Esophagus squamous epithelium (tissue), 5 donors: Measurements from ENCODE around the gene POLR2H. TPM values are rescaled to one million over a fixed set of nuclear protein-coding genes. Genes with fewer than 3 reads are reported as not detected.

Experiments
- DNase-seq: peaks from one replicate; lab custom pipeline; 2025; lab: John Stamatoyannopoulos, UW
- H3K27ac ChIP-seq, 4 donors: fragments of 200-600 bp; sonication (generic); one replicate each; pipeline ENCODE4 v1.5.1; 2016 to 2019; ENCODE audit warnings: mild to moderate bottlenecking in 1 of 4
- H3K27me3 ChIP-seq, 4 donors: fragments of 200-600 bp; sonication (generic); 1 replicate in 3 of 4; 2 replicates in 1 of 4; pipeline versions ENCODE4 v1.5.1 to v1.6.0; 2017 to 2021; ENCODE audit warnings: antibody characterized with exemption in 1 of 4
- H3K36me3 ChIP-seq, 3 donors: fragments of 200-600 bp; sonication (generic); one replicate each; pipeline ENCODE4 v1.5.1; 2016 to 2019
- H3K4me1 ChIP-seq, 3 donors: fragments of 200-600 bp; sonication (generic); one replicate each; pipeline ENCODE4 v1.5.1; 2017 to 2019
- H3K4me3 ChIP-seq, 4 donors: fragments of 200-600 bp; sonication (generic); 1 replicate in 3 of 4; 2 replicates in 1 of 4; pipeline ENCODE4 v1.5.1; 2016 to 2019; ENCODE audit warnings: mild to moderate bottlenecking in 2 of 4, moderate library complexity in 1 of 4
- H3K9me3 ChIP-seq, 3 donors: fragments of 200-600 bp; sonication (generic); one replicate each; pipeline ENCODE4 v1.5.1; 2016 to 2019
- POLR2A ChIP-seq, 4 donors: fragments of 450-650 bp; IDR thresholded peaks; one replicate each; pipeline ENCODE4 v1.6.1; 2017; ENCODE audit warnings: antibody characterized with exemption in 4 of 4, mild to moderate bottlenecking in 4 of 4, moderate library complexity in 3 of 4
- WGBS, 2 donors: methylation state at CpG; one replicate each; pipeline ENCODE4 v1.1.5; 2018; 5-methylcytosine and 5-hydroxymethylcytosine counted together
- intact Hi-C: fragments of 100-400 bp; cut with DNase I; formaldehyde crosslinking; loops from one replicate; pipeline ENCODE4 v1.15.0; 2022
- total RNA-seq, 4 donors: library from RNA; depleted of rRNA; stranded (reverse); fragments of >200 nt; gene quantifications; one replicate each; pipeline ENCODE4 v1.1.0, GENCODE V29; 2016
- TF ChIP-seq, protein P1 (sequence below), 6 experiments: fragments of 450-650 bp in 4 of 6; fragments of 200-600 bp in 2 of 6; sonication (generic) in 2 of 6; IDR thresholded peaks; one replicate each; pipeline ENCODE4 v1.5.1; 2016 to 2019; ENCODE audit warnings: antibody characterized with exemption in 6 of 6, mild to moderate bottlenecking in 4 of 6, moderate library complexity in 4 of 6
- donor health status: DM: yes; HTN: yes; CAD: no.

POLR2H gene
- 10 to 100 TPM; 49.5 to 98.5 (median 64.9) TPM for total RNA-seq

DNA sequence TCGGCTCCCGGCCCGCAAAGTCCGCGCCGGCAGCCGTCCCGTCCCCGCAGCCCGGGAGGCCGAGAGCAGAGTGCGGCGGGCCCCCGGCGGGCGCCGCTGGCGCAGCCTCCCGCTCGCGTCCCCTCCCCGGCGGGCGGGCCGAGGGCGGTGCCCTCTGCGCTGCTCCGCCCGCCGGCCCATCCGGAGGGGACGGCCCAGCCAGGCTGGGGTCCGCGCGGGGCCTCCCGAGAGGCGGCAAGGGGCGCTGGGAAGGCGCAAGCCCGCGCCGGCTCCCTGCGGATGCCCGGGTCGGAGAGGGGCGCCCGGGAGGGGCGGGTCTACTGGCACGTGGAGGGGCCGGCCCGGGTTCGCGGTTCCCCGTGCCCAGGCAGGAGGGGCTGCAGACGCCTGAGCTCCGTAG, at the start of gene POLR2H, which contains the start of gene CLCN2:
Gene POLR2H (plus strand): TSS at position 179 of the 400 bp plus-strand sequence. CDS start 1,783 bp downstream, outside the sequence.
Gene CLCN2 (minus strand): TSS at position 74 of the 400 bp plus-strand sequence. CDS start 126 bp downstream, outside the sequence.
- Histone ChIP-seq H3K9me3 (no peaks in the 10 kb centered on the region), H3K27ac (peak within 1 kb of the TSS; percentile 97 to 99 (median 98)), H3K36me3 (peaks cover 0 to 40% (median 0%) of the 10 kb centered on the region in 3 donors), H3K27me3 (no peaks in the 10 kb centered on the region), H3K4me3 (peak within 1 kb of the TSS; percentile 64 to 94 (median 86)), H3K4me1 (peaks cover 16 to 42% (median 21%) of the 10 kb centered on the region in 3 donors)
- peak in 2 of 4 donors; percentile 62 to 84 for TF ChIP-seq POLR2A (IDR thresholded peaks at IDR 0.05)
- TF ChIP-seq, protein P1, sequence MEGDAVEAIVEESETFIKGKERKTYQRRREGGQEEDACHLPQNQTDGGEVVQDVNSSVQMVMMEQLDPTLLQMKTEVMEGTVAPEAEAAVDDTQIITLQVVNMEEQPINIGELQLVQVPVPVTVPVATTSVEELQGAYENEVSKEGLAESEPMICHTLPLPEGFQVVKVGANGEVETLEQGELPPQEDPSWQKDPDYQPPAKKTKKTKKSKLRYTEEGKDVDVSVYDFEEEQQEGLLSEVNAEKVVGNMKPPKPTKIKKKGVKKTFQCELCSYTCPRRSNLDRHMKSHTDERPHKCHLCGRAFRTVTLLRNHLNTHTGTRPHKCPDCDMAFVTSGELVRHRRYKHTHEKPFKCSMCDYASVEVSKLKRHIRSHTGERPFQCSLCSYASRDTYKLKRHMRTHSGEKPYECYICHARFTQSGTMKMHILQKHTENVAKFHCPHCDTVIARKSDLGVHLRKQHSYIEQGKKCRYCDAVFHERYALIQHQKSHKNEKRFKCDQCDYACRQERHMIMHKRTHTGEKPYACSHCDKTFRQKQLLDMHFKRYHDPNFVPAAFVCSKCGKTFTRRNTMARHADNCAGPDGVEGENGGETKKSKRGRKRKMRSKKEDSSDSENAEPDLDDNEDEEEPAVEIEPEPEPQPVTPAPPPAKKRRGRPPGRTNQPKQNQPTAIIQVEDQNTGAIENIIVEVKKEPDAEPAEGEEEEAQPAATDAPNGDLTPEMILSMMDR (IDR thresholded peaks at IDR 0.05): no peak
- intact Hi-C loops: no loop called here
- no peak for DNase-seq
- WGBS, 2 donors: no CpG with 5 or more reads among the region's 56 CpGs

DNA sequence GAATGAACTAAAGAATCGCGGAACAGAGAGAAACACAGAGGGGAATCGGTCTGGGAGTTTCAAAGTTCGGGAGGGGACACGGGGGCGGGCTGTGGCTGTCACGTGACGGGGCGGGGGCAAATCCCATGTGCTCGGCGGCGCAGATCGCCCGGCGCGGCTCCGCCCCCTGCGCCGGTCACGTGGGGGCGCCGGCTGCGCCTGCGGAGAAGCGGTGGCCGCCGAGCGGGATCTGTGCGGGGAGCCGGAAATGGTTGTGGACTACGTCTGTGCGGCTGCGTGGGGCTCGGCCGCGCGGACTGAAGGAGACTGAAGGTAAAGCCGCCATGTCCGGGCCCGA, 47.2 kb upstream of the POLR2H start, which contains the start of gene EIF4G1:
Gene EIF4G1 (plus strand): TSS at position 244 of the 337 bp plus-strand sequence. CDS start 1,191 bp downstream, outside the sequence.
- Histone ChIP-seq H3K36me3 (peaks cover 7 to 34% (median 13%) of the 10 kb centered on the region in 3 donors), H3K27me3 (no peaks in the 10 kb centered on the region), H3K4me1 (peaks cover 20 to 47% (median 35%) of the 10 kb centered on the region in 3 donors), H3K9me3 (no peaks in the 10 kb centered on the region), H3K4me3 (peak within 1 kb of the TSS; percentile 70 to 94 (median 81)), H3K27ac (peak within 1 kb of the TSS; percentile 99 to 100 (median 100))
- intact Hi-C loops: no loop called here
- DNase-seq: peak; percentile 57
- TF ChIP-seq POLR2A (IDR thresholded peaks at IDR 0.05): peak in 2 of 4 donors; percentile 32 to 75
- TF ChIP-seq, protein P1 (IDR thresholded peaks at IDR 0.05): no peak
- WGBS, 2 donors: 0 to 2% methylated on average over 11 to 28 of the region's 40 CpGs

DNA sequence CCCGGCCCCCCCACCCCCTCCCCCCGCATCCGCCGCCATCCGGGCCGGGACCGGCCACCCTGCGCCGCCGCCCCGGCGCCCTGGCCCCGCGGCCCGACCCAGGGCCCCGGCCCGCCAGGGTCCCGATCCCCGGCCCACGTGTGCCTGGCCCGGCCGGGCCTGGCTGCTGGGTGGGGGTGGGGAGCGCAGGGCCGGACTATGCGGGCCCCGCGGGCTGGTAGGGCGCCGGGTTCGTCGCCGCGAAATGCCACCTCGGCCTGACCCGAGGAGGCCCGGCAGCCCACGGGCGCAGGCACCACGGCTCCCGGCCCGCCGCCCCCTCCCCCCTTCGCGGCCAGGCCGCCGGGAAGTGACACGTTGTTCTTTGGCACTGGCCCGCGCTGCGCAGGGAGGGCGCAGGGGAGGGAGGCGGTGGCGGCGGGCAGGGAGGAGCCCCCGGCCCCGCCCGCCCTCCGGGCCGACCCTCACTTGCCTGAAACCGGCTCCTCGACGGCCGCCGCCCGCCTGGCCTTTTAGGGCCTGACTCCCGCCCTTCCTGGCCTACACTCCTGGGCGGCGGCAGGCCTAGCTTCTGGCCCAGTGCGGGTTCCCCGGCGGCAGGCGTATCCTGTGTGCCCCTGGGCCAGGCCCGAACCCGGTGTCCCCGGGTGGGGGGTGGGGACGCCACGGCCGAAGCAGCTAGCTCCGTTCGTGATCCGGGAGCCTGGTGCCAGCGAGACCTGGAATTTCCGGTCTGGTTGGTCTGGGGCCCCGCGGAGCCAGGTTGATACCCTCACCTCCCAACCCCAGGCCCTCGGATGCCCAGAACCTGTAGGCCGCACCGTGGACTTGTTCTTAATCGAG, 46.6 kb upstream of the POLR2H start:
- 0% methylated on average over 2 of the region's 89 CpGs; no CpG with 5 or more reads in 1 of the 2 donors for WGBS, 2 donors

DNA sequence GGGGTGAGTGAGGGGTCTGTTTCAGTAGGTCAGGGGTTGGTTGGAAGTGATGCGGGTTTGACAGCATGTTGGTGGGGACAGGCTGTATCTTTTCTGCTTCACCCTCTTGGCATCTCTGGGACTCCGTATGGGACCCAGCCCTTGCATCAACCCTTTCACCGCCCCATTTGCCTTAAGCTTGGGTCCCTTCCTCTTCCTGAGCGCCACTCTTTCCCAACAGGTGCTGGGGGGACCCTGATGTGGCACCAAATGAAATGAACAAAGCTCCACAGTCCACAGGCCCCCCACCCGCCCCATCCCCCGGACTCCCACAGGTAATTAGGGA, 46.0 kb upstream of the POLR2H start:
- peaks cover 7 to 31% (median 13%) of the 10 kb centered on the region in 3 donors for H3K36me3 ChIP-seq
- no peak for DNase-seq
- H3K9me3 ChIP-seq: no peaks in the 10 kb centered on the region
- 0% methylated on average over 3 to 4 of the region's 6 CpGs for WGBS, 2 donors
- intact Hi-C loops: no loop called here
- no peaks in the 10 kb centered on the region for H3K27me3 ChIP-seq
- H3K27ac ChIP-seq: peak overlapping the region; percentile 99 to 100 (median 100)
- peak overlapping the region; percentile 70 to 94 (median 81) for H3K4me3 ChIP-seq
- peaks cover 24 to 59% (median 43%) of the 10 kb centered on the region in 3 donors for H3K4me1 ChIP-seq
- TF ChIP-seq, protein P1 (IDR thresholded peaks at IDR 0.05): no peak
- TF ChIP-seq POLR2A (IDR thresholded peaks at IDR 0.05): no peak

More for the DNA sequence above, 46.6 kb upstream of the POLR2H start:
- no peaks in the 10 kb centered on the region for H3K9me3 ChIP-seq
- peak overlapping the region; percentile 99 to 100 (median 100) for H3K27ac ChIP-seq
- peaks cover 7 to 28% (median 13%) of the 10 kb centered on the region in 3 donors for H3K36me3 ChIP-seq
- H3K4me3 ChIP-seq: peak overlapping the region; percentile 70 to 94 (median 81)
- DNase-seq: peak; percentile 45
- intact Hi-C loops: no loop called here
- no peaks in the 10 kb centered on the region for H3K27me3 ChIP-seq
- TF ChIP-seq, protein P1 (IDR thresholded peaks at IDR 0.05): no peak
- TF ChIP-seq POLR2A (IDR thresholded peaks at IDR 0.05): peak in 3 of 4 donors; percentile 19 to 58 (median 45)
- H3K4me1 ChIP-seq: peaks cover 20 to 53% (median 39%) of the 10 kb centered on the region in 3 donors
